GM18508 (cell line): ENCODE data around the gene PHKB.

Experiments
- ATAC-seq: cut with Tn5 transposase; IDR thresholded peaks from one replicate; pipeline ENCODE4 v1.9.1; 2021; ENCODE audit warnings: moderate number of reproducible peaks; ENCODE audit not compliant: insufficient read depth, unreplicated experiment

The PHKB gene

DNA sequence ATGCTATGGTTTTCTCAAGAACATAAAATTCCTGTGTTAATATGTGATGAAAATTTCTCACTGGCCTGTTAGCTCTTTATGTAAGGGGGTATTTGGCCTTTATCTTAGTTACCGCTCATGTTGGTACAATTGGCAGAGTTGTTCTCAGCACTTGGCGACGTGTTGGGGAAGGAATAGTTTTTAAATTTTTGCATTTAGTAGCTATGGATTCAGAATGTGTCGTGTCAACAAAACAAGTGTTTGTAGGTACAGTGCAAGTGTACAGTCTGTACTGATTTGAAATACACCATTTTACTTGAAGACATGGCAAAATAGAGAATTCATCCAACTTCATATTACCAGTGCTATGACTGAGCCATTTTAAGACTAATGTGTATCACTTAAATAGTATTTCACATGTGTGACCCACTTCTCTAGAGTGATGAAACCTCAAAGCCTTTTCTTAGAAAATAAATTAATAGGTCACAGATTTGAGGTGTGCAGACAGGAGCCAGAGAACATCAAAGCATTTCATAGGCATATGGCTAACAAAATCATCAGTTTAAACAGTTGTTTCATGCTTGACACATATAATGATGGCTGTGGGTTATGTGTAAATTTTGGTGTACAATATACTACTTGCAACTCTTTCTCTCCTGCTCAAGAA lies 150.8 kb downstream of the PHKB start:
- no peak for ATAC-seq

DNA sequence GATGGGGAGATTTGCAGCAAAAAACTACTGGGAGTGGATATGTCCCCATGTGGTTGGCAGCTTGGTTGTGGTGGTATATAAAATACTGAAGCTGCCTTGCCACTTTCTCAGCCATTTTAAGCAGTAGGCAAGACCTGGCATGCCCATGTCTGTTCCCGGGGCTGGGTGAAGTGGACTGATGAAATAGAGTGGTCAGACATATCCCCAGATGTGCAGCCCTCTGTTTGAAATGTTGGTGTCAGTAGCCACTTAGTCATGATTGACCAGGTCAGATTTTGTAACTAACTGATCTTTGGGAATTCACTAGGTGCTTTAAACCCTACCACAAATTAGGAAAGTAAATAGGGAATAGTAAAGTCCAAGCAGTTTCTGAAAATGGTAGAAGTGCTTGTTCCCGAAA lies 151.6 kb downstream of the PHKB start:
- ATAC-seq: no peak

DNA sequence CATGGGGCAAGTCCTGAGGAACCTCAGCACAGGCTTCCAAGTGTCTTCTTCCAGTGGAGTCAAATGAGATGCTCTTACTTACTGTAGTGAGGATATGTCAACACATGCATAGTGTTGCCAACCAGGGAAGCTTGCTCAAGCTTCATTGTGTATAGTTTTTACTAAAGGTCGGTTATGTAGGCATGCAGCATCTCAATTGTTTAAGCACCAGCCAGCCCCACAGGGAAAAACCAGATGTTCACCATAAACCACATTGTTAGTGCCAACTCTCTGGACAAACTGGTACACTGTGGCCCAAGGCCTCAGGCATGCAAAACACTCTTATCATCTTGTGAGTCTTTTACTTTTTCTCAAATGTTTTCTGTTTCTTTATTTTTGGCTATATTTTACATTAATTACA lies 152.1 kb downstream of the PHKB start:
- ATAC-seq: no peak

DNA sequence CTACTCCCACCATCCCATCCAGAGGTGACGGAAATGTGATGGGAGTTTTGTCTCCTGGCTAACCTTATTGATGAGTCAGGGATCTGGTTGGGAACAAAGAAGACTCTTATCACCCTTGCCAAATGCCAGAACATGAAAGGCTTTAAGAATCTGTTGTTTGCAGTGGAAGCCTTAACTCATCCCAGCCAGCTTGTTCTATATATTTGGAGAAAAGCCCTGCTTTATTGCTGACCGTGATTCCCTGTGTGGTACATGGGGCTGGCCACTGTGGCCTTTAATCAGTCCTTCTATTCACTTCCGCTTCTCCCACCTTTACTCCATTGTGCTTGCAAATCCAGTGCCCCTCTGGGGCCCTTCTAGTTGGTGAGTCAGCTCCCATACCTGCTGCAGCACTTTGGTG lies 156.6 kb downstream of the PHKB start:
- no peak for ATAC-seq

DNA sequence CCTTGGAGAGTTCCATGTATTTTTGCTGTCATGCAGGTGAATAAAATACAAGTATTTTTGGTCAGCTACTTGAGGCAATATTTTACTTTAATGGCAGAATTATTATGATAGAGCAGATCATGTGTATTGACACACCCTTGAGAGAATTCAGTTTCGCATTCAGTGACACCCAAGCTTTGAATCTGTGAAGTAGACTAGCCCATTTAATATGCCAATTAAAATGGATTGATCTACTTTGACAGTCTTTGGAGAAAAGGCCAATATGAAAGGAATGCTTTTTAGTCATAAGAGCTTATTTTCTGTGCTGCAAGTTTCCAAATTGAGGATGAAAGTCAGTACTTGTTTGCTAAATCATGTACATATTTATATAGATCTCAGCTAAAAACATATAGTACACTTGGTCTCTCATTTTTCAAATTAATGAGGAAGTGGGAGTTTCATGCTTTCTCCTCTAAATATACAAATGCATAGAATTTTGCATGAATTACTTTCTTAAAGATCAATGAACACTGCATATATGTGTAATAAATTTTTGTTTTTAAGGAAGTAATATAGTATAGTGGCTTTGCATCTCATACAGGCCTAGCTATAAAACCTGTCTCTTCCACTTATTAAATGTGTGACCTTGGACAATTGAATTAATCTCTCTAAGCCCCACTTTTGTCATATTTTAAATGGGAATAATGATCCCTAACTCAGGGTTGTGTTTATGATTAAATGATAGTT lies 161.5 kb downstream of the PHKB start:
- ATAC-seq: no peak

DNA sequence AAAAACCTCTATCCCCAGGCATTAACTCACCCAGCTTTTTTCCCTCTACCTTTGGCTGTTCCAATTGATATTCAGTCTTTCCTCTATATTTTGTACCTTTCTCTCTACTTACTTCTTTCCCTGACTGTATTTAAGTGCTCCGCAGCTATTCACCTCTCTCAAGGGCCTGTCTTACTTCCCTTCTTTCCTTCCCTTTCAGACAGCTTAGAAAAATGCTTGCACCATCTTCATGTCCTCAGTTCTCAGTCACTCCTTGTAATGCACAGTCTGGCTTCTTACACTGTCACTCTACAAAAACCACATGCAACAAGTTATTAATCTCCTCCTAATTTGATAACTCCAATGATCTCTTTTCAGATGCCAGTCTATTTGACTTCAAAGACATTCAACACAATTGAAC lies 163.4 kb downstream of the PHKB start:
- ATAC-seq: no peak

DNA sequence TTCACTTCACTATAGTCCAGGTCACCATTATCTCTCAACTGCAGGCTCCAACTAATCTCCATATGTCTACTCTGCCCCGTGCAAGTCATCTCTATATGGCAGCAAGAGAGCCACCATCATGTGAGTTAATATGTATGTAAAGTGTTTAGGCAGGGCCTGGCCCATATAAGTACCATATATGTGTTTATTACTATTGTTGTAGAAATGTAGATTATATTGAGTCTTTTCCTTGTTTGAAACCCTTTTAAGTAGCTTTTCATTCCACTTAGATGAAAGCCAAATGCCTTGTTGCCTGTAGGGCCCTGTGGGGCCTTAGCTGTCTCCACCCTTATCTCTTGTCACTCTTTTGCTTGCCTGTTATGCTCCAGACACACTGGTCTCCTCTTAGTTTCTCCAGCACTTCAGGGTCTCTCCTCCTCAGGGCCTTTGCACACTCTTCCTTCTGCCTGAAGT lies 164.0 kb downstream of the PHKB start:
- no peak for ATAC-seq

DNA sequence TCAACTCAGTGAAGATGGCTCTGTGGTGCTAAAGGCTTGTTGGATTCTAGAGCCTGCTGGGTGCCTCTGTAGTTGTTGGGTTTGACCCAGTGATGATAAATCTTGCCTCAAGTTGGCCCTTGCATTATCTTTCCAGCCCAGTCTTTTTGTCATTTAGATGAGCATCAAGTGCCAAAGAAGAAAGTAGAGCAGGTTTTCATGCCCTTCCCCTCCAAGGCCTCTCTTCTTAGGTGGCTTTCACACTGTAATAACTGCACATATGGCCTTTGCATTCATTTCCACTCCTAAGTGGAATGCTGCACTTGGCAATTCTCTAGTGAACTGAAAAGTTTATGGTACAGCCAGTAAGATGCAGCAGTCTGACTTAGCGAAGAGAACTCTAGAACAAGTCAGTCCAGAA lies 165.1 kb downstream of the PHKB start:
- no peak for ATAC-seq

DNA sequence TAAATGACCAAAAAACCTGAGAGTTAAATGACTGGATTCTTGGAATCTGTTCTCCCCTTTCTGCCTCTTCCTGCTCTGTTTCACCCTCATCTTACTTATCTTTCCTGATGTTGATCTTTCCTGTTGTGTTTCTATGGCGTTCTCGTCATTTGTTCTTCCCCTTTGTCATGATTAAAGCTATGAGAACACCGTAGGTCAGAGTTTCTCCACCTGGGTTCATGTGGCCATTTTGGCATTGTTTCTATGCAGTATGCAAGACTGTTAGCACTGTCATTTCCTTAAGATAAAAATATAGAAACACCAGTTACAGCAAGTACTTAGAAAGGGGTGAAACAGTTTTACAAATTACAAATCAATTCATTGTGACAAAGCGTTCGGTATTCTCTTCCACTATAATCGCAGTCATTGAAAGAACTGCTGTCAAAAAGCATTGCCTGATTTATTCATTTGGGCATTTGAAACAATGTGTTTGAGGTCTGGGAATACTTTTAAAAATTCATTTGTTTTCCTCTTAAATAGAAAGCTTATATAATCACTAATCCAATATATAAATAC lies 166.0 kb downstream of the PHKB start:
- ATAC-seq: no peak

DNA sequence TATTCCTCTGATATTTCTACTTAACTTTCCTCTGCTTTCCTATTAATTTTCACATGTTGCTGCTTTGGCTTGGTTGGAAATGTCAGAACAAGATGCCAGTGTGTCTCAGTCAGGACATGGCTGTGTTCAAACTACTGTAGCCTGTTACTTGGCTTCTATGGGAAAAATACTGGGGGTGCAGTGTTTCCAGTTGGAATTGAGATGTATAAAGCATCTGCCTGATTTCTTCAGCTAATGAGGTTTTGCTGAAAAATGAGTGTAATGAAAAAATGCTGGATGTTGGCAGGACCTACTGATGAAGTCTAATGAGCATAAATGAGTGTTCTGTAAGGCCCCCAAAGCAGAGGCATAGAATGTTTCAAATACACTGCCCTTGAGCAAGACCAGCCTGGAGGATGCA lies 166.6 kb downstream of the PHKB start:
- ATAC-seq: no peak

DNA sequence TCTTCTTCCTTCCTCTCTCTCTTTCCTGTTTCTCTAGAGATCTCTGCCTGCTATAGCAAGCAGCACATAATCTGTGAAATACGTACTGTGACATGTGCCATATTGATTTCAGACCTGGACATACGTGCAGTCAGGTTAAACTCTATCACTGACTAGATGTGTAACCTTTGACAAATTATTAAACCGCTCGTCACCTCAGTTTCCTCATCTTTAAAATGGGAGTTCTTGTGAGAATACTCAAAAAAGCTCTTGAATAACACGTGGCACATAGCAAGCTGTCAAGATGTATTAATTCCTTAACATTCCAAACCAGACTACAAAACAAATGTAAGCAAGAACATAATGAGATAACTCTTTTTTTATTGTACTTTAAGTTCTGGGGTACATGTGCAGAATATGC lies 170.0 kb downstream of the PHKB start:
- ATAC-seq: no peak

DNA sequence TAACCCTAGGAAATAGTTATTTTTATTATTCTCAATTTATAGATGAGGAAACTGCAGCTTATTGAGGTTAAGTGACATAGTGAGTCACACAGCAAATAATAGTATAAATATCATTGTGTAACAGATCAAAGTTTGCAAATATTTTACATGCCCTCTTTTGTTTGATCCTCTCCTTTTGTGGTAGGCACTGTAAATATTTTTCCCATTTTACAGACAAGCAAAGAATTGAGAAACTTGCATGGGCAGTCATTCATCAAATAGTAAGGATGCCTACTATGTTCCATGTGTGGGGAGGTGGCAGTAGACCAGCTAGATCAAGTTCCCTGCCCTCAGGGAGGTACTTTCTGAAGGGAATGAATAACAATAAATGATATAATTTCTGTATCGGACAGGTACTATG lies 173.0 kb downstream of the PHKB start:
- ATAC-seq: no peak

DNA sequence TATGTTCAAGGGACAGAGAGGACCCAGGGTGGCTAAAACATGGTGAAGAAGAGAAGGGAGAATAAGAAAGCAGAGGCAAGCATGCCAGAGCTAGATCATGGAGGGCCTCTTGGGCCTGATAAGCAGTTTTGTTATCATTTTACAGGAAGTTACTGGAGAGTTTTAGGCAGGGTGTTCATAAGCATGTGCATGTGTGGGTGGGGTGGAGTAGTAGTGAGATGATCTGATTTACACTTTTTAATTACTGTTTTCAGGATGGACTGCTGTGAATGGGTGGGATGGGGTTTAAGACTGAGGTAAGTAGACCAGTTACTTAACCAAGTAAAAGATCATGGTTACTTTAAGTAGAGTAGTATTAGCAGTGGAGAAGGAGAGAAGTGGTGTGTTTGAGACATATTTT lies 173.6 kb downstream of the PHKB start:
- ATAC-seq: no peak

DNA sequence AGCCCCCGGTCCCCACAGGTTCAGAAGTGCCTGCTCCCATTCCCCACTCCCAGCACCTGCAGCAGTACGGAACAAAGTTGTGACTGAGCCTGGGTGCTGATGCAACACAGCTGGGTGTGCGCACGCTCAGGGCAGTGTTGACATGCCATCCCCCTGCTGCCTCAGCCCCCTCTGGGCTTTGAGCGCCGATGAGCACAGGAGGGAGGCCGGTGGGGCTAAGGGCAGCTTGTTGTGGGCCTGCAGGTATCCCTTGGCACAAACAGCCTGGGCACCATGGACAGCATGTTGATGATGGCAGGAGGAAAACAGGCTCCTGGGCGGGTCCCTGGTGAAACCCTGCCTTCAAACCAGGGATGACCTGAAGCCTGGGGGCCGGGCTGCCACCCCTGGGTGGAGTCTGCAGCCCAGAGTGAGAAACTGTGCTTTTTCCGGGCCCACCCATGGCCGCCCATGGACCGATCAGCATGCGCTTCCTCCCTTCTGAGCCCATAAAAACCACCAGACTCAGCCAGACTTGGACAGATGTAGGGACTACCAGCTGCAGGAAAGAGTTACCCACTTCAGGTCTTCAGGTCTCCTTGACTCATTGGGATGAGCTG lies 175.5 kb downstream of the PHKB start:
- ATAC-seq: no peak

DNA sequence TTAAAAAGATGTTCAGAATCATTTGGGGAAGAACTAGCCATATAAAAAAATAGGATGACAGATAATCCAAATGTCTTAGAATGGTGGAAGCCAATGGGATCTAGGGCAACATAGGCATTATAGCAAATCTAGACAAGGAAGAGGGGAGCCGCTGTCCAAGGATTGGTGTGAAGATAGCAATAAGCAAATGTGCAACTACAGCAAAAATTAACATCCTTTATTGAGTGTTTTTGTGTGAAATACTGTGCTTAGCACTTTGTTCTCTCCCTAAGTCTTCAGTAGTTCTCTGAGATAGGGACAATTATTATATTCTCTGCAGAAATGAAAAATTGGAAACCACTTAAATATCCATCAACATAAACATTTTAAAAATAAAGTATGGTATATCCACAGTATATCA lies 177.0 kb downstream of the PHKB start:
- no peak for ATAC-seq

DNA sequence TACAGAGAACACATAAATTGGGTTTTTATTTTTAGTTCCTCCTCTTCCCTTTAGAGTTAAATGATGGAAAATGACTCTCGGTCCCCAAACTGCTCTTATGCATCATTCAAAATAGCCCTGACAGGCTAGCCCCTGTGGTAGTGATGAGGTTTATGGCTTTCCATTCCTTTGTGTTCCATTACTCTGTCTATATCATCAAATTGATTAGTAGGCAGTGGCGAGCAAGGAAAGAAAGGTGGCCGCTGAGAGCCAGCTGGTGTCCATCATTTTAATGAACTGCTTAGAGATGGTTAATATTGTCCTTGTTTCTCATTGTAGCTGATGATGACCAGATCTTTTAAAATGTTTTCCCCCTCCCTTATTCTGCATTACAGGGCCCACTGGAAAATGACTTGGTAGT lies 179.5 kb downstream of the PHKB start:
- no peak for ATAC-seq

DNA sequence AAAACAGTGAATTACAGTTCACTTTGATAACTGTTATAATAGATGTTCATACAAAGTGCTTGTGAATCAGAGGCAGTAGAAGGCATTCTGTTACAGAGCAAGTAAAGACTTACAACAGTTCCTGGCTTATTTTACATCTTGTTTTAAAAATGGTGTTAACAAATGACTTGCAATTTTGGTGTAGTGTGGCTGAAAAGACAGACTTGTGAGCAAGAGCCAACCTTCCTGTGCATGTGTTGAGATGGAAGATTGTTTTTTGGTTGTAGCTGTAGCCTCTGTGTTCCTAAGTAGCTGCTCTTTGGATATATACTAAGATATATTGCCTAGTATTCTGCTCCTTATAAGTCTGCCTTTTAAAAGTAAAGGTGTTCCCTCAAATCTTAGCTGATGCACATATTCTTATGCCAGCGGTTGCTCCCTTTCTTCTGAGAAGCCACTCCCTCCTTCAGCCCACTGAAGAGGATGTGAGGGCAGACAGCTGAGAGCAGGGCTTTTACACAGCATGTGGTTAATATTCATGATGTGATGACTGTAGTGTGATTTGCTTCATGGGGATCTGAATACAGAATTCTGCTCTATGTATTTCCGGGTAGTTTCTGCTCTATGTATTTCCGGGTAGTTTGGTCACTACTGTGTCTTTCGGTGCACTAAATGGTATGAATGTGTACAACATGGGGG lies 182.3 kb downstream of the PHKB start:
- no peak for ATAC-seq

DNA sequence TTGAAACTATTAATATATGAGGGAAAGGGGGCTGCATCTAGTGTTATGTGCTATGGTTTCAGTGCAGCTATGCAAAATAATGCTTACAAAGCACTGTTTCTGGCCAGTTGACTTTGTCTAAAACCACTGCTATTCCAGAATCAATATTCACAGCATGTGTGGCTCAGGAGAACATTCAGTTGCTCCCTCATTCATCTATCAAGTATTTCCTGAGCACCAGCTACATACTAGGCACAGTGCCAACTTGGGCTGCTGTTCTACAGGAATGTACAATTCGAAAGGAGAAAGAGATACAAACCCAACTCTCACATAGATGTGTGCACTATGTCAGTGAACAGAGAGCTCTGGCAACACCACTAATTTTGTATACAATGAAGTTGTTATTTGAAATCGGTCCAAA lies 183.0 kb downstream of the PHKB start:
- no peak for ATAC-seq

DNA sequence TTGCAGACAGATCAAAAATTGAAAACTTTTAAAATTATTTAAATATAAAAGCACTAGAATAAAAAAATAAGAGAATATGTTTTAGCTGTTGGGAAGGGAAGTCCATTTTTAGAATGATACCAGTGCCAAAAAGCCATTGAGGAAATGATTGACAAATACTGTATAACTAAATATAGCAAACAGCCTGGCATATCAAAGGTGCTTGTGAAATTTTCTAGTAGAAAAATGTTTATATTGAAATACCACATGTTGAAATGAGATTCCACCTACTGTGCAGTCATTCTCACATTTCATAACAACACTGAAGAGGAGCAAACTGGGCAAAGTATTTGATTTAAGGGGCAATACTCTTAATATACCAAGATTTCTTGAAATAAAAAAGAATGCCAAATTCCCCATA lies 183.5 kb downstream of the PHKB start:
- no peak for ATAC-seq

DNA sequence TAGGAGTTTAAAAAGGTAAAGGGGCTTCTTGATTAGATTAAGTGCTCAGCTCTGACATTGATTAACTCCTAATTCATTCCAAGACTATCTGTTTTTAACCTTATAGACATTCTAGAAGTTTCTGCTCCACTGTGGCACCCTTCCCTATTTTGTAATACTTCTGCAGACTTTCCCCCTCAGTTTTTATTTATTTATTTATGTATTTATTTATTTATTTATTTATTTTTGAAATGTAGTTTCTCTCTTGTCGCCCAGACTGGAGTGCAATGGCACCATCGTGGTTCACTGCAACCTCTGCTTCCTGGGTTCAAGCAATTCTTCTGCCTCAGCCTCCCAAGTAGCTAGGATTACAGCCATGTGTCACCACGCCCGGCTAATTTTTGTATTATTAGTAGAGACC lies 185.8 kb downstream of the PHKB start:
- ATAC-seq: no peak

DNA sequence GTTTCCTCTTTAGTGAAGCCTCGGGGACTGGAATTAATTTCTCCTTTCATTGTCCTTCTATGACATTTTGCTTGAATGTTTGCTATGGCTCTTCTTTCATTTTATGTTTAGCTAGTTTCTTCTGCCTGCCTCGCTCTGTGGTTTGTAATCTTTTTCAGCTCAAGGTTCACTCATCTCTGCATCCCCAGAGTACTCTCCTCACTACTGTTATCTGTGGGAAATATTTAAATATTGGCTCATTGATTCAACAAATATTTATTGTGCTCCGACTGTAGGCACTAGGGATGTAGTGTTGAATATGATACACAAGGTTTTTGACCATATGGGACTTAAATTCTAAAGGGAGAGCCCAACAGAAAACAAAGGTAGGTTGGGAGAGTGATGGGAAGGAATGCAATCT lies 195.9 kb downstream of the PHKB start:
- ATAC-seq: no peak
